Calu3 (cell line): ENCODE data around the gene TXNDC8. TPM values are rescaled to one million over a fixed set of nuclear protein-coding genes. Genes with fewer than 3 reads are reported as not detected.

Experiments used
- Bru-seq: library from RNA; stranded (reverse); fragments of 400-500 nt; gene quantifications from one replicate; lab custom pipeline; 2021; lab: Mats Ljungman, UMichigan
- BruChase-seq, 2 experiments: library from RNA; stranded (reverse); fragments of 400-500 nt; gene quantifications; one replicate each; lab custom pipeline; 2021; lab: Mats Ljungman, UMichigan
- BruUV-seq: library from RNA; stranded (reverse); fragments of 400-500 nt; replicated peaks from 2 replicates; lab custom pipeline; 2021; lab: Mats Ljungman, UMichigan
- CTCF ChIA-PET: fragments of 300-600 bp; sonication (Branson Sonifier 250); formaldehyde crosslinking; loops from one replicate; lab custom pipeline; 2022; ENCODE audit warnings: antibody characterized with exemption; lab: Charles Lee
- DNase-seq: peaks from one replicate; pipeline ENCODE4 v3.0.0; 2022
- H3K27ac Mint-ChIP-seq: one replicate; pipeline ENCODE4 v1.8.0; 2022; ENCODE audit warnings: mixed read lengths; ENCODE audit not compliant: unreplicated experiment
- H3K27me3 Mint-ChIP-seq: one replicate; pipeline ENCODE4 v1.8.0; 2022; ENCODE audit warnings: mixed read lengths; ENCODE audit not compliant: unreplicated experiment
- H3K36me3 Mint-ChIP-seq: one replicate; pipeline ENCODE4 v1.8.0; 2022; ENCODE audit warnings: mild to moderate bottlenecking, moderate library complexity, mixed read lengths; ENCODE audit not compliant: insufficient read depth, unreplicated experiment
- H3K4me1 Mint-ChIP-seq: one replicate; pipeline ENCODE4 v1.8.0; 2022; ENCODE audit warnings: mild to moderate bottlenecking, low read depth, mixed read lengths; ENCODE audit not compliant: unreplicated experiment
- H3K4me3 Mint-ChIP-seq: one replicate; pipeline ENCODE4 v1.8.0; 2022; ENCODE audit warnings: mild to moderate bottlenecking, low read depth, moderate library complexity, mixed read lengths; ENCODE audit not compliant: unreplicated experiment
- H3K9me3 Mint-ChIP-seq: one replicate; pipeline ENCODE4 v1.8.0; 2022; ENCODE audit warnings: low read depth, mixed read lengths; ENCODE audit not compliant: unreplicated experiment
- intact Hi-C: fragments of 100-400 bp; cut with micrococcal nuclease; formaldehyde crosslinking; loops from one replicate; pipeline ENCODE4 v1.10.0; 2022; ENCODE audit not compliant: unreplicated experiment
- long read RNA-seq: library from polyadenylated mRNA; stranded (forward); transcript quantifications from one replicate; pipeline ENCODE4 v2.0.0, GENCODE V29; 2022
- total RNA-seq: library from RNA; stranded (reverse); gene quantifications from 2 replicates; pipeline ENCODE4 v1.2.3, GENCODE V29; 2022
- TF ChIP-seq, protein P1 (sequence below): fragments of 200-600 bp; IDR thresholded peaks from one replicate; pipeline ENCODE4 v1.8.0; 2022; ENCODE audit warnings: antibody characterized with exemption; ENCODE audit not compliant: unreplicated experiment

TXNDC8 gene
- not detected in 2 replicates for total RNA-seq
- Bru-seq, nascent RNA: not detected
- BruChase-seq, experiment 1, labeled RNA remaining after a 6-hour chase: not detected
- percentile 3 among the genes with signal in this experiment for BruChase-seq, experiment 2, labeled RNA remaining after a 2-hour chase
- long read RNA-seq: 0 reads

- no peaks in the 10 kb centered on the region for H3K9me3 Mint-ChIP-seq
- TF ChIP-seq, protein P1, sequence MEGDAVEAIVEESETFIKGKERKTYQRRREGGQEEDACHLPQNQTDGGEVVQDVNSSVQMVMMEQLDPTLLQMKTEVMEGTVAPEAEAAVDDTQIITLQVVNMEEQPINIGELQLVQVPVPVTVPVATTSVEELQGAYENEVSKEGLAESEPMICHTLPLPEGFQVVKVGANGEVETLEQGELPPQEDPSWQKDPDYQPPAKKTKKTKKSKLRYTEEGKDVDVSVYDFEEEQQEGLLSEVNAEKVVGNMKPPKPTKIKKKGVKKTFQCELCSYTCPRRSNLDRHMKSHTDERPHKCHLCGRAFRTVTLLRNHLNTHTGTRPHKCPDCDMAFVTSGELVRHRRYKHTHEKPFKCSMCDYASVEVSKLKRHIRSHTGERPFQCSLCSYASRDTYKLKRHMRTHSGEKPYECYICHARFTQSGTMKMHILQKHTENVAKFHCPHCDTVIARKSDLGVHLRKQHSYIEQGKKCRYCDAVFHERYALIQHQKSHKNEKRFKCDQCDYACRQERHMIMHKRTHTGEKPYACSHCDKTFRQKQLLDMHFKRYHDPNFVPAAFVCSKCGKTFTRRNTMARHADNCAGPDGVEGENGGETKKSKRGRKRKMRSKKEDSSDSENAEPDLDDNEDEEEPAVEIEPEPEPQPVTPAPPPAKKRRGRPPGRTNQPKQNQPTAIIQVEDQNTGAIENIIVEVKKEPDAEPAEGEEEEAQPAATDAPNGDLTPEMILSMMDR: no peak
- intact Hi-C loops: no loop called here
- H3K4me1 Mint-ChIP-seq: no peaks in the 10 kb centered on the region
- H3K4me3 Mint-ChIP-seq: no peak within 1 kb of the TSS
- no peak within 1 kb of the TSS for H3K27ac Mint-ChIP-seq
- CTCF ChIA-PET: no interaction called here
- no peaks in the 10 kb centered on the region for H3K36me3 Mint-ChIP-seq
- no peaks in the 10 kb centered on the region for H3K27me3 Mint-ChIP-seq
- no peak for DNase-seq
- BruUV-seq: no TSS peak
Measured at GRCh38 chr9:110337727-110338126, at the start of gene TXNDC8. TSS of gene TXNDC8 (minus strand) at chr9:110337863.

- H3K9me3 Mint-ChIP-seq: no peaks in the 10 kb centered on the region
- H3K4me3 Mint-ChIP-seq: no peak overlapping the region
- DNase-seq: no peak
- H3K27ac Mint-ChIP-seq: no peak overlapping the region
- CTCF ChIA-PET: no interaction called here
- intact Hi-C loops: no loop called here
- H3K27me3 Mint-ChIP-seq: peaks cover 18% of the 10 kb centered on the region
- TF ChIP-seq, protein P1: no peak
- no TSS peak for BruUV-seq
- H3K36me3 Mint-ChIP-seq: no peaks in the 10 kb centered on the region
- no peaks in the 10 kb centered on the region for H3K4me1 Mint-ChIP-seq
Measured at GRCh38 chr9:110383491-110383890, 45.8 kb upstream of the TXNDC8 start.

DNA sequence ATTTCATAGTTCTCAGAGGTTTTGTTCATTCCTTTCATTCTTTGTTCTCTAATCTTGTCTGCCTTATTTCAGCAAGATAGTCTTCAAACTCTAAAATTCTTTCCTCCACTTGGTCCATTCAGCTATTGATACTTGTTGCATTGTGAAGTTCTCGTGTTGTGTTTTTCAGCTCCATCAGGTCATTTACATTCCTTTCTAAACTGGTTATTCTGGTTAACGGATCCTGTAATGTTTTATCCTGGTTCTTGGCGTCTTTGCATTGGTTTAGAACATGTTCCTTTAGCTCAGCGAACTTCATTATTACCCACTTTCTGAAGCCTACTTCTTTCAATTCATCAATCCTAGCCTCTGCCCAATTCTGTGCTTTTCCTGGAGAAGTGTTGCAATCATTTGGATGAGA is 45.1 kb upstream of the TXNDC8 start:
- Mint-ChIP-seq H3K4me3 (no peak overlapping the region), H3K4me1 (no peaks in the 10 kb centered on the region), H3K27ac (no peak overlapping the region), H3K36me3 (no peaks in the 10 kb centered on the region), H3K27me3 (peaks cover 26% of the 10 kb centered on the region), H3K9me3 (no peaks in the 10 kb centered on the region)
- no TSS peak for BruUV-seq
- CTCF ChIA-PET: interaction anchor here (0.6 kb wide), 1 partner anchor 454 kb away, joined by 3 read pairs; no protein-coding TSS in a partner anchor
- intact Hi-C loops: no loop called here
- TF ChIP-seq, protein P1: no peak
- DNase-seq: no peak

- BruUV-seq: no TSS peak
- H3K4me1 Mint-ChIP-seq: no peaks in the 10 kb centered on the region
- H3K27me3 Mint-ChIP-seq: no peaks in the 10 kb centered on the region
- no peak for DNase-seq
- H3K36me3 Mint-ChIP-seq: no peaks in the 10 kb centered on the region
- TF ChIP-seq, protein P1: no peak
- no peak overlapping the region for H3K27ac Mint-ChIP-seq
- H3K4me3 Mint-ChIP-seq: no peak overlapping the region
- intact Hi-C loops: no loop called here
- H3K9me3 Mint-ChIP-seq: no peaks in the 10 kb centered on the region
- CTCF ChIA-PET: no interaction called here
Measured at GRCh38 chr9:110371411-110372007, 33.8 kb upstream of the TXNDC8 start.
